ENCODE measurements around the gene ABL2. TPM values are rescaled to one million over a fixed set of nuclear protein-coding genes. Genes with fewer than 3 reads are reported as not detected.
"Not testable (repeated sequence)": the region's sequence is repeated elsewhere in the genome, so short reads cannot be mapped to it uniquely, and the experiment has no call there.

Gene ABL2
- total RNA-seq, 1 donor from 2014 or later, result 8.9 TPM

- H3K36me3 ChIP-seq (ENCODE audit: control insufficient read depth in 3 of 3, insufficient read depth in 3 of 3, low read length in 3 of 3); H3K27me3 ChIP-seq (ENCODE audit: control insufficient read depth in 3 of 3, insufficient read depth in 3 of 3, low read length in 3 of 3); H3K27ac ChIP-seq (ENCODE audit: low read depth, low read length); H3K4me3 ChIP-seq (ENCODE audit: low read length in 3 of 3); H3K9ac ChIP-seq (ENCODE audit: low read depth in 1 of 3, low read length in 3 of 3); H3K4me1 ChIP-seq (ENCODE audit: control insufficient read depth in 3 of 3, insufficient read depth in 3 of 3, low read length in 3 of 3); H3K9me3 ChIP-seq (ENCODE audit: control insufficient read depth in 3 of 3, low read length in 3 of 3): not testable (repeated sequence)
These were observed 5.0 kb downstream of the ABL2 start for GRCh38 chr1:179224466-179224865.

- not testable (repeated sequence) for H3K9me3 ChIP-seq (ENCODE audit: control insufficient read depth in 3 of 3, low read length in 3 of 3); H3K27ac ChIP-seq (ENCODE audit: low read depth, low read length); H3K27me3 ChIP-seq (ENCODE audit: control insufficient read depth in 3 of 3, insufficient read depth in 3 of 3, low read length in 3 of 3); H3K36me3 ChIP-seq (ENCODE audit: control insufficient read depth in 3 of 3, insufficient read depth in 3 of 3, low read length in 3 of 3); H3K4me1 ChIP-seq (ENCODE audit: control insufficient read depth in 3 of 3, insufficient read depth in 3 of 3, low read length in 3 of 3); H3K4me3 ChIP-seq (ENCODE audit: low read length in 3 of 3); H3K9ac ChIP-seq (ENCODE audit: low read depth in 1 of 3, low read length in 3 of 3)
These were observed 8.4 kb downstream of the ABL2 start for GRCh38 chr1:179221121-179221520.

GRCh38 chr1:179217943-179218507 is 11.5 kb downstream of the ABL2 start:
- Histone ChIP-seq H3K27ac (ENCODE audit: low read depth, low read length) (peak overlapping the region; percentile 46), H3K27me3 (ENCODE audit: control insufficient read depth in 3 of 3, insufficient read depth in 3 of 3, low read length in 3 of 3) (no peaks in the 10 kb centered on the region), H3K36me3 (ENCODE audit: control insufficient read depth in 3 of 3, insufficient read depth in 3 of 3, low read length in 3 of 3) (no peaks in the 10 kb centered on the region), H3K4me1 (ENCODE audit: control insufficient read depth in 3 of 3, insufficient read depth in 3 of 3, low read length in 3 of 3) (no peaks in the 10 kb centered on the region), H3K4me3 (ENCODE audit: low read length in 3 of 3) (no peak overlapping the region), H3K9me3 (ENCODE audit: control insufficient read depth in 3 of 3, low read length in 3 of 3) (no peaks in the 10 kb centered on the region), H3K9ac (ENCODE audit: low read depth in 1 of 3, low read length in 3 of 3) (no peak overlapping the region)

- not testable (repeated sequence) for H3K36me3 ChIP-seq (ENCODE audit: control insufficient read depth in 3 of 3, insufficient read depth in 3 of 3, low read length in 3 of 3); H3K27ac ChIP-seq (ENCODE audit: low read depth, low read length); H3K9ac ChIP-seq (ENCODE audit: low read depth in 1 of 3, low read length in 3 of 3); H3K9me3 ChIP-seq (ENCODE audit: control insufficient read depth in 3 of 3, low read length in 3 of 3); H3K27me3 ChIP-seq (ENCODE audit: control insufficient read depth in 3 of 3, insufficient read depth in 3 of 3, low read length in 3 of 3); H3K4me3 ChIP-seq (ENCODE audit: low read length in 3 of 3); H3K4me1 ChIP-seq (ENCODE audit: control insufficient read depth in 3 of 3, insufficient read depth in 3 of 3, low read length in 3 of 3)
These were observed 16.2 kb downstream of the ABL2 start for GRCh38 chr1:179213317-179213716.

- Histone ChIP-seq H3K27ac (ENCODE audit: low read depth, low read length) (no peak overlapping the region), H3K4me3 (ENCODE audit: low read length in 3 of 3) (no peak overlapping the region), H3K9ac (ENCODE audit: low read depth in 1 of 3, low read length in 3 of 3) (no peak overlapping the region), H3K9me3 (ENCODE audit: control insufficient read depth in 3 of 3, low read length in 3 of 3) (no peaks in the 10 kb centered on the region), H3K27me3 (ENCODE audit: control insufficient read depth in 3 of 3, insufficient read depth in 3 of 3, low read length in 3 of 3) (no peaks in the 10 kb centered on the region), H3K36me3 (ENCODE audit: control insufficient read depth in 3 of 3, insufficient read depth in 3 of 3, low read length in 3 of 3) (no peaks in the 10 kb centered on the region), H3K4me1 (ENCODE audit: control insufficient read depth in 3 of 3, insufficient read depth in 3 of 3, low read length in 3 of 3) (peaks cover 2 to 5% (median 3%) of the 10 kb centered on the region in 3 donors)
These were observed 20.6 kb downstream of the ABL2 start for GRCh38 chr1:179208681-179209477.

- H3K4me1 ChIP-seq (ENCODE audit: control insufficient read depth in 3 of 3, insufficient read depth in 3 of 3, low read length in 3 of 3), result peaks cover 2 to 5% (median 3%) of the 10 kb centered on the region in 3 donors
- no peaks in the 10 kb centered on the region for H3K27me3 ChIP-seq (ENCODE audit: control insufficient read depth in 3 of 3, insufficient read depth in 3 of 3, low read length in 3 of 3)
- no peaks in the 10 kb centered on the region for H3K36me3 ChIP-seq (ENCODE audit: control insufficient read depth in 3 of 3, insufficient read depth in 3 of 3, low read length in 3 of 3)
- no peak overlapping the region for H3K4me3 ChIP-seq (ENCODE audit: low read length in 3 of 3)
- H3K9me3 ChIP-seq (ENCODE audit: control insufficient read depth in 3 of 3, low read length in 3 of 3), result no peaks in the 10 kb centered on the region
- no peak overlapping the region for H3K27ac ChIP-seq (ENCODE audit: low read depth, low read length)
- peak overlapping the region in 1 of 3 donors; percentile 35 for H3K9ac ChIP-seq (ENCODE audit: low read depth in 1 of 3, low read length in 3 of 3)
These were observed 22.7 kb downstream of the ABL2 start for GRCh38 chr1:179206812-179207211.

- Histone ChIP-seq H3K9me3 (ENCODE audit: control insufficient read depth in 3 of 3, low read length in 3 of 3) (no peaks in the 10 kb centered on the region), H3K4me3 (ENCODE audit: low read length in 3 of 3) (no peak overlapping the region), H3K27ac (ENCODE audit: low read depth, low read length) (no peak overlapping the region), H3K4me1 (ENCODE audit: control insufficient read depth in 3 of 3, insufficient read depth in 3 of 3, low read length in 3 of 3) (peaks cover 2 to 5% (median 3%) of the 10 kb centered on the region in 3 donors), H3K9ac (ENCODE audit: low read depth in 1 of 3, low read length in 3 of 3) (no peak overlapping the region), H3K27me3 (ENCODE audit: control insufficient read depth in 3 of 3, insufficient read depth in 3 of 3, low read length in 3 of 3) (no peaks in the 10 kb centered on the region), H3K36me3 (ENCODE audit: control insufficient read depth in 3 of 3, insufficient read depth in 3 of 3, low read length in 3 of 3) (no peaks in the 10 kb centered on the region)
These were observed 24.2 kb downstream of the ABL2 start for GRCh38 chr1:179205284-179205683.

- Histone ChIP-seq H3K27ac (ENCODE audit: low read depth, low read length) (no peak overlapping the region), H3K9ac (ENCODE audit: low read depth in 1 of 3, low read length in 3 of 3) (no peak overlapping the region), H3K4me3 (ENCODE audit: low read length in 3 of 3) (no peak overlapping the region), H3K9me3 (ENCODE audit: control insufficient read depth in 3 of 3, low read length in 3 of 3) (no peaks in the 10 kb centered on the region), H3K4me1 (ENCODE audit: control insufficient read depth in 3 of 3, insufficient read depth in 3 of 3, low read length in 3 of 3) (peaks cover 0 to 3% (median 2%) of the 10 kb centered on the region in 3 donors), H3K27me3 (ENCODE audit: control insufficient read depth in 3 of 3, insufficient read depth in 3 of 3, low read length in 3 of 3) (no peaks in the 10 kb centered on the region), H3K36me3 (ENCODE audit: control insufficient read depth in 3 of 3, insufficient read depth in 3 of 3, low read length in 3 of 3) (no peaks in the 10 kb centered on the region)
These were observed 27.3 kb downstream of the ABL2 start for GRCh38 chr1:179202161-179202560.

- no peaks in the 10 kb centered on the region for H3K27me3 ChIP-seq (ENCODE audit: control insufficient read depth in 3 of 3, insufficient read depth in 3 of 3, low read length in 3 of 3)
- no peak overlapping the region for H3K4me3 ChIP-seq (ENCODE audit: low read length in 3 of 3)
- H3K9me3 ChIP-seq (ENCODE audit: control insufficient read depth in 3 of 3, low read length in 3 of 3), result no peaks in the 10 kb centered on the region
- H3K36me3 ChIP-seq (ENCODE audit: control insufficient read depth in 3 of 3, insufficient read depth in 3 of 3, low read length in 3 of 3), result no peaks in the 10 kb centered on the region
- H3K27ac ChIP-seq (ENCODE audit: low read depth, low read length), result no peak overlapping the region
- H3K9ac ChIP-seq (ENCODE audit: low read depth in 1 of 3, low read length in 3 of 3), result no peak overlapping the region
- H3K4me1 ChIP-seq (ENCODE audit: control insufficient read depth in 3 of 3, insufficient read depth in 3 of 3, low read length in 3 of 3), result peaks cover 0 to 3% (median 0%) of the 10 kb centered on the region in 3 donors
These were observed 28.9 kb downstream of the ABL2 start for GRCh38 chr1:179200586-179200985.

GRCh38 chr1:179197690-179198297 is 31.7 kb downstream of the ABL2 start:
- H3K4me1 ChIP-seq (ENCODE audit: control insufficient read depth in 3 of 3, insufficient read depth in 3 of 3, low read length in 3 of 3), result peaks cover 0 to 9% (median 3%) of the 10 kb centered on the region in 3 donors
- no peak overlapping the region for H3K4me3 ChIP-seq (ENCODE audit: low read length in 3 of 3)
- no peaks in the 10 kb centered on the region for H3K9me3 ChIP-seq (ENCODE audit: control insufficient read depth in 3 of 3, low read length in 3 of 3)
- H3K36me3 ChIP-seq (ENCODE audit: control insufficient read depth in 3 of 3, insufficient read depth in 3 of 3, low read length in 3 of 3), result no peaks in the 10 kb centered on the region
- H3K9ac ChIP-seq (ENCODE audit: low read depth in 1 of 3, low read length in 3 of 3), result no peak overlapping the region
- H3K27ac ChIP-seq (ENCODE audit: low read depth, low read length), result no peak overlapping the region
- no peaks in the 10 kb centered on the region for H3K27me3 ChIP-seq (ENCODE audit: control insufficient read depth in 3 of 3, insufficient read depth in 3 of 3, low read length in 3 of 3)
